ENCODE results near the gene PFDN2. TPM values are rescaled to one million over a fixed set of nuclear protein-coding genes. Genes with fewer than 3 reads are reported as not detected.

Gene PFDN2
- total RNA-seq, 2 experiments from 2014 or later, result 52.7 to 95.3 TPM

DNA sequence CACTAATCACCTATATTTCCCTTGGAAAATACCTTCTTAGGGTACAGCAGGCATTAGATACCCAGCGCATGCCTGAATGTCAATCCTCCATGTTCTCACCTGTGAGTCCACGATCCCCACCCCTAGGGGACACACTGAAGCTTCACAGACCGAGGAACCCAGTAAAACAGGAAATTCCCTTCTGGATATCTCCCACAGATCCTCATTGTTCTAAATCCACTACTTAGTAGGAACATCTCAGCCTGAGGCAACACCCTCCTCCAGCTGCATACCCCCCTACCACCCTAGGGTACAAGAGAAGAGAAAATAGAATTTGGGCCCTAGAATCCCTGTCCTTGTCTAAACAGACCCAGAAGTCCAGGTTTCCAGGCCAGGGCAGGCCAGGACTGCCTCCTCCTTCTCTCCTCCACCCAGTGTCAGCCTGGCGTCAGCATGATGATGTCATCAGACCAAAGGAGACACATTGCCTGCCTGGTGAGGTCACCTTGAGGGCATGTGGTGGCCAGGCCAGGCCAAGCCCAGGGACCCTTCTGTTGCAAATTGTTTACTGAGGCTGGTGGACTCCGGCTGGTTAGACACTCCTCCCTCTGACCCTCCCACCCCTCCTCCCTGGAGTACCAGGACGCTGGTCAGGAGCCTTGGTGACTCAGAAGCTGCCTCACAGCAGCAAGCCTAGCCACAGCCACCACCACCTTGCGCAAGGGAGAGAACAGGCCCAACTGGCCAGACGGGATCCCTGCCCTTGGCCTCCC lies 34.7 kb downstream of the PFDN2 start:
- TF ChIP-seq, protein P1, sequence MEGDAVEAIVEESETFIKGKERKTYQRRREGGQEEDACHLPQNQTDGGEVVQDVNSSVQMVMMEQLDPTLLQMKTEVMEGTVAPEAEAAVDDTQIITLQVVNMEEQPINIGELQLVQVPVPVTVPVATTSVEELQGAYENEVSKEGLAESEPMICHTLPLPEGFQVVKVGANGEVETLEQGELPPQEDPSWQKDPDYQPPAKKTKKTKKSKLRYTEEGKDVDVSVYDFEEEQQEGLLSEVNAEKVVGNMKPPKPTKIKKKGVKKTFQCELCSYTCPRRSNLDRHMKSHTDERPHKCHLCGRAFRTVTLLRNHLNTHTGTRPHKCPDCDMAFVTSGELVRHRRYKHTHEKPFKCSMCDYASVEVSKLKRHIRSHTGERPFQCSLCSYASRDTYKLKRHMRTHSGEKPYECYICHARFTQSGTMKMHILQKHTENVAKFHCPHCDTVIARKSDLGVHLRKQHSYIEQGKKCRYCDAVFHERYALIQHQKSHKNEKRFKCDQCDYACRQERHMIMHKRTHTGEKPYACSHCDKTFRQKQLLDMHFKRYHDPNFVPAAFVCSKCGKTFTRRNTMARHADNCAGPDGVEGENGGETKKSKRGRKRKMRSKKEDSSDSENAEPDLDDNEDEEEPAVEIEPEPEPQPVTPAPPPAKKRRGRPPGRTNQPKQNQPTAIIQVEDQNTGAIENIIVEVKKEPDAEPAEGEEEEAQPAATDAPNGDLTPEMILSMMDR (conservative IDR thresholded peaks at IDR 0.05; ENCODE audit: low read length), result no peak
- TF ChIP-seq EZH2phosphoT487 (IDR thresholded peaks at IDR 0.05; ENCODE audit: borderline replicate concordance, low read depth, low read length), result no peak

DNA sequence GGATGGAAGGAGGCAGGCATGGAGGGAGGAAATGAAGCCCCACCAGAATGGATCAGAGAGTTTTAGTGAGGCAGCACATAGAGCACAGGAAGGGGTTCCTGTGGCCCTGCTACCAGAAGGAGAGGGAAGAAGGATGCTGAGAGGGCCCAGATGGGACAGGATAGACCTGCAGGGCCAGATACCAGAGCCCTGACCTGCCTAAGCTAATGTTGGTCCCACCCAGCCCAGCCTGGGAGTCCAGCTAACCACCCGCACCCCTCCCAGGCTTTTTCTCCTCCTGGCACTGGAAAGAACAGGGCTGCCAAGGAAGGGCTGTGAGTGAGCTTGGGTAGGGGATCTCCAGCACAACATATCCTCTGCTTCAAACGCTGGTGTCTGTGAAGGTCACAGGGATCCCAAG lies 35.4 kb downstream of the PFDN2 start:
- Histone ChIP-seq H3K4me1 (ENCODE audit: insufficient read depth, low read length, poor library complexity, severe bottlenecking) (no peaks in the 10 kb centered on the region), H3K79me2 (ENCODE audit: insufficient read depth, low read depth, low read length) (no peaks in the 10 kb centered on the region), H3K9me3 (ENCODE audit: low read length) (no peaks in the 10 kb centered on the region), H3K4me3 (ENCODE audit: low read depth, low read length, poor library complexity, severe bottlenecking) (no peak overlapping the region), H3K27ac (ENCODE audit: low read depth, low read length, poor library complexity, severe bottlenecking) (no peak overlapping the region), H3K36me3 (ENCODE audit: insufficient read depth, low read length) (no peaks in the 10 kb centered on the region), H4K20me1 (ENCODE audit: insufficient read depth, low read length) (no peaks in the 10 kb centered on the region), H3K4me2 (ENCODE audit: low read length) (no peak overlapping the region), H2AFZ (ENCODE audit: low read length) (no peak overlapping the region), H3K9me2 (ENCODE audit: insufficient read depth, low read length) (no peaks in the 10 kb centered on the region)
- no TSS peak for BruUV-seq (replicated peaks)
- DNase-seq (ENCODE audit: low spot score), result no peak
- POLR2A ChIA-PET, result interaction anchor here (1.0 kb wide), 1 partner anchor 13 kb away, joined by 5 read pairs; the partner anchor contains the start of gene ARHGAP30
- intact Hi-C loops (cut with micrococcal nuclease; ENCODE audit: unreplicated experiment), result no loop called here
- no peak for TF ChIP-seq EZH2phosphoT487 (IDR thresholded peaks at IDR 0.05; ENCODE audit: borderline replicate concordance, low read depth, low read length)
- TF ChIP-seq, protein P1 (conservative IDR thresholded peaks at IDR 0.05; ENCODE audit: low read length), result no peak
- CTCF ChIA-PET (ENCODE audit: unreplicated experiment), result no interaction called here

More for the DNA sequence above, 34.7 kb downstream of the PFDN2 start:
- DNase-seq (ENCODE audit: low spot score), result no peak
- H4K20me1 ChIP-seq (ENCODE audit: insufficient read depth, low read length), result no peaks in the 10 kb centered on the region
- CTCF ChIA-PET (ENCODE audit: unreplicated experiment), result no interaction called here
- intact Hi-C loops (cut with micrococcal nuclease; ENCODE audit: unreplicated experiment), result no loop called here
- no peak overlapping the region for H3K4me3 ChIP-seq (ENCODE audit: low read depth, low read length, poor library complexity, severe bottlenecking)
- no TSS peak for BruUV-seq (replicated peaks)
- POLR2A ChIA-PET, result no interaction called here
- no peaks in the 10 kb centered on the region for H3K4me1 ChIP-seq (ENCODE audit: insufficient read depth, low read length, poor library complexity, severe bottlenecking)
- no peaks in the 10 kb centered on the region for H3K9me2 ChIP-seq (ENCODE audit: insufficient read depth, low read length)
- H3K36me3 ChIP-seq (ENCODE audit: insufficient read depth, low read length), result no peaks in the 10 kb centered on the region
- H3K79me2 ChIP-seq (ENCODE audit: insufficient read depth, low read depth, low read length), result no peaks in the 10 kb centered on the region
- H2AFZ ChIP-seq (ENCODE audit: low read length), result no peak overlapping the region
- H3K9me3 ChIP-seq (ENCODE audit: low read length), result no peaks in the 10 kb centered on the region
- no peak overlapping the region for H3K27ac ChIP-seq (ENCODE audit: low read depth, low read length, poor library complexity, severe bottlenecking)
- no peak overlapping the region for H3K4me2 ChIP-seq (ENCODE audit: low read length)

DNA sequence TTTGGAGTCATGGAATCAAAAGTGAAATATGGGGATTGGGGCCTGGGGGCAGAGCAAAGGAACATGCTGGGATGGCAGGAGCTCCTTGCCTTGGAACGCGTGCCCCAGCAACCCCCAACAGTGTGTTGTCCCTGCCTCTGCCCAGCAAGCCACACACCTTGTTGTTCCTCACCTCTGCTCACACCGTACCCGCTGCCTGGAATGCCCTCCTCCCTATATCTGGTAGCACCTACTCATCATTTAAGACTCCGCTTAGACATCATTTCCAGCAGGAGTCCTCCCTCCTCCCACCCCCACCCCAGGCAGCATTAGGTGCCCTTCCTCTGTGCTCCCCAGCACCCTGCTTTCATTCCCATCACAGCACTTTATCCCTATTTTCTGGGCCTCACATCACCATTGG lies 36.3 kb downstream of the PFDN2 start:
- intact Hi-C loops (cut with micrococcal nuclease; ENCODE audit: unreplicated experiment), result no loop called here
- H4K20me1 ChIP-seq (ENCODE audit: insufficient read depth, low read length), result no peaks in the 10 kb centered on the region
- no peak overlapping the region for H2AFZ ChIP-seq (ENCODE audit: low read length)
- no peaks in the 10 kb centered on the region for H3K9me3 ChIP-seq (ENCODE audit: low read length)
- H3K36me3 ChIP-seq (ENCODE audit: insufficient read depth, low read length), result no peaks in the 10 kb centered on the region
- DNase-seq (ENCODE audit: low spot score), result no peak
- no TSS peak for BruUV-seq (replicated peaks)
- no peaks in the 10 kb centered on the region for H3K4me1 ChIP-seq (ENCODE audit: insufficient read depth, low read length, poor library complexity, severe bottlenecking)
- POLR2A ChIA-PET, result interaction anchor here (0.6 to 1.0 kb wide), 2 partner anchors 12 to 31 kb away, joined by 3 to 5 read pairs; partner anchors contain the start of gene ARHGAP30
- no peak overlapping the region for H3K4me2 ChIP-seq (ENCODE audit: low read length)
- no peaks in the 10 kb centered on the region for H3K9me2 ChIP-seq (ENCODE audit: insufficient read depth, low read length)
- H3K27ac ChIP-seq (ENCODE audit: low read depth, low read length, poor library complexity, severe bottlenecking), result no peak overlapping the region
- H3K4me3 ChIP-seq (ENCODE audit: low read depth, low read length, poor library complexity, severe bottlenecking), result no peak overlapping the region
- CTCF ChIA-PET (ENCODE audit: unreplicated experiment), result no interaction called here
- no peak for TF ChIP-seq EZH2phosphoT487 (IDR thresholded peaks at IDR 0.05; ENCODE audit: borderline replicate concordance, low read depth, low read length)
- TF ChIP-seq, protein P1 (conservative IDR thresholded peaks at IDR 0.05; ENCODE audit: low read length), result no peak
- no peaks in the 10 kb centered on the region for H3K79me2 ChIP-seq (ENCODE audit: insufficient read depth, low read depth, low read length)

All from OCI-LY7 (cell line).